ENCODE measurements around the gene BCL2L15.

The BCL2L15 gene

DNA sequence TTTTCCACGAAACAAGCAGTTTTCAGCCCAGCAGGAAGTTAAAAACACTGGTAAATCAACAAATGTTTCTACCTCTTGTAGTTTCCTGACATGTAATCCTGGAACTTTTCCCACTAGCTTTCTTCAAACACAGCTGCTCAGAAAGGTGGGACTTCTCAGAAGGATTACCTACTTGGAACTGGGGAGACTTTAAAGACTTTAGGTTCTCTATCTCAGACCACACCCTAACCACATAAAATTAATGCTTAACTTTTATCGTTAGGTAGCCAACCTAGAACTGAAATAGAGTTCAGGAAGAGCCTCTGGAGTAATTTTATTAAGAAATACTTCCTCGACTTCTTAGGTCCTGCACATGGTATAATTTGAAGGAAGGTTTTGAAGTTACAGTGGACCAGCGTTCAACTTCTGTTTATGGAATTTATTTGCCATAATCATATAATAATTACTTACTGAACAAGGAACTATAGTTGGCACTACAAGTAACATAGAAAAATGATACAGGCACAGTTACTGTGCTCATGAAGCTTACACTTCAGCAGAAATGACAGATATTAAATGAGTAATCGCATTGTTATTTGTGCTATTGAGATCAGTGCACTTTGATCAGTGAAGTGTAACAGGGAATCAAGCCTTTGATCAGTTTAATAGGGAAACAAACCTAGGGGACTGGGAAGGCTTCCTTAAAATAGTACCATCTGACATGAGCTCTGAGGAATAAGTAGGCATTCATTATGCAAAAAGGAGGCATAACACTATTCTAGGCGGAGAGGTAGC, at the start of gene BCL2L15:
BCL2L15 (minus strand) TSS at position 180 of the 774 bp plus-strand sequence. CDS start 206 bp downstream, outside the sequence.
- DNase-seq, result no peak

DNA sequence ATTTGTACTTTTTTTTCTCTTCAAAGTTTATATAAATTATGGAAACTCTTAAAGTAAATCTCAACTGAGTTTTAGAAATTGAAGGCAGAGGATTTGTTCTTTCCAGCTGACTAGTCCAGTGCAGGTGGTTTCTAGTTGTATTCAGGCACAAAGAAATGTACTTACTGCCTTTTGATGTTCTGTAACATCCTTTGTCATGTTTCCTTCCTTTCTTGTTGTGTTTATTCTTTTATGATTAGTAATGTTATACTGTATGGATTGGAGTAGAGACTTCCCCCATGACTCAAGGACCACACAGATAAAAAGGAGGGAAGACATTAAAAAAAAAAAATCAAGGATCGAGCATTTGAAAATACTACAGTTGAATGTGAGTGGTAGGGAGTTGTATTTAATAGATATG, 49.8 kb upstream of the BCL2L15 start:
- no peak for DNase-seq

DNA sequence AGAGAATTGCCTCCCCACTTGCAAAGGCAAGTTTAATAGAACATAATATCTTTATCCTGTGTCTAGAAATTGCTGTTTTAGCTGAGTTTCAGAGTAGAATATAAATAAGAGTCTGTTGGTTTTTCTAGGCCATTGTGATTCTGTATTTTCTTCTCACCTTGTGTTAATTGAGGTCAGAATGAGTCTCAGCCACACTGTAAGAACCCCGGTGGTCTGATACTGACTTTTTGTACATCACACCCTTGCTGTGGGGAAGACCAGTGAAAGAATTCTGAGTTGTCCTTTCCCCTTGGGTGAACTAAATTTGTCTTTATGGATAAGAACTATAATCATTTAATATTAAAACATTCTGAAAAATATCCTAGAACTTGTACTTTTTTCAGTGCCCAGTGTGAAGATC, 48.6 kb upstream of the BCL2L15 start:
- DNase-seq, result no peak

DNA sequence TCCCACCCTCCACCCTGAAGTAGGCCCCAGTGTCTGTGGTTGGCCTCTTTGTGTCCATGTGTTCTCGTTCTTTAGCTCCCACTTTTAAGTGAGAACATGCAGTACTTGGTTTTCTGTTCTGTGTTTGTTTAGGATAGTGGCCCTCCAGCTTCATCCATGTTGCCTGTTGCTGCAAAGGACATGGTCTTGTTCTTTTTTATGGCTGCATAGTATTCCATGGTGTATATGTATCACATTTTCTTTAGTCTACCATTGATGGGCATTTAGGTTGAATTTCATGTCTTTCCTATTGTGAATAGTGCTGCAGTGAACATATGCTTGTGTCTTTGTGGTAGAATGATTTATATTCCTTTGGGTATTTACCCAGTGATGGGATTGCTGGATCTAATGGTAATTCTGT, 47.8 kb upstream of the BCL2L15 start:
- no peak for DNase-seq

DNA sequence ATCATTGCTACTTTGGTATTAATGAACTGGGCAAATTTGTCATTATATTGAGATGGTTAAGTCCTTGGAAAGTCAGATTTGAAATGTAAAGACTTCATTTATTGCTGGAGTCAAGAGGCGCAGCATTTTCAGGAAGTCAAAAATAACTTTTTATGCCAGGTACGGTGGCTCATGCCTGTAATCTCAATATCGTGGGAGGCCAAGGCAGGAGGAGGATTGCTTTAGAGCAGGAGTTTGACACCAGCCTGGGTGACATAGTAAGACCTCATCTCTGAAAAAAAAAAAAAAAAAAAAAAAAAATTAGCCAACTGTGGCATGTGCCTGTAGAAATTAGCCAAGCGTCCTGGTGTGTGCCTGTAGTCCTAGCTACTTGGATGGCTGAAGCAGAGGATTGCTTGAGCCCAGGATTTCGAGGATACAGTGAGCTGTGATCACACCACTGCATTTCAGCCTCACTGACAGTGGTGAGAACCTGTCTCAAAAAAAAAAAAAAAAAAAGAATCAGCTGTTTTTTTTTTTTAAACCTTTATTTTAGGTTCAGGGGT, 47.2 kb upstream of the BCL2L15 start:
- no peak for DNase-seq

DNA sequence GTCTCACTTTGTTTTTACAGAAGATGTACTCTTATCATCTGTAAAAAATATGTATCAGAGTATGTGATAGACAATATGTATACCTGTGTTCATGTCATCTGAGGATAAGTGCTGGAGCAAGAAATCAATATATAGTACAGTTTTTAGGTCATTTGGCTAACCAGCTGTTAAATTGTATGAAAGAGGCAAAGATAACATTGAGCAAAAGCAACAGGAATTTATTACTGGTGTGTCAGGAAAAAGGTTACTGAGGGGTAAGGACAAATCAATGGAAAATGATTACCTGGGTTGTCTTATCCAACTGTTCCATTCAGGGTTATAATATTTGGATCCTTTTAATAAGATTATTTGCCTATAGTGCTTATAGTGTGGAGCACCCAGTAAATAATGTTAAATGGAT, 46.6 kb upstream of the BCL2L15 start:
- no peak for DNase-seq

DNA sequence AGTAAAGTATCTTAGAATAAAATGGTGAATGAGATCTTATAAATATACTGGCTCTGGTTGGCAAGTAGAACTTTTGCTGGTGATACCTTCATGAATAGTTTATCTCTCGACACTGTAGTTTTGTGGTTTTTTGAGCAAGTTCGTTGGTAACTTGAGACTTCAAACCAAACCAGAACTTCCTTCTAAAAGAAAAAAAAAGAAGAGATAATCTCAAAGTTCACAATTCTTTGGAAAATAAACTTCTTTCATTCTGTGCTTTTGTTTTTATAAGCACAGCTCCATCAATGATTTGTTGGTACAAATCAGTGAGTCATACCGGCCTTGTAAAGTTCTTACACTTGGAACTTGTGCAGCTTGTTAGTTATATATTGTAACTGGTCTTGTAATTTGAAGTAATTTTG, 44.1 kb upstream of the BCL2L15 start:
- no peak for DNase-seq

DNA sequence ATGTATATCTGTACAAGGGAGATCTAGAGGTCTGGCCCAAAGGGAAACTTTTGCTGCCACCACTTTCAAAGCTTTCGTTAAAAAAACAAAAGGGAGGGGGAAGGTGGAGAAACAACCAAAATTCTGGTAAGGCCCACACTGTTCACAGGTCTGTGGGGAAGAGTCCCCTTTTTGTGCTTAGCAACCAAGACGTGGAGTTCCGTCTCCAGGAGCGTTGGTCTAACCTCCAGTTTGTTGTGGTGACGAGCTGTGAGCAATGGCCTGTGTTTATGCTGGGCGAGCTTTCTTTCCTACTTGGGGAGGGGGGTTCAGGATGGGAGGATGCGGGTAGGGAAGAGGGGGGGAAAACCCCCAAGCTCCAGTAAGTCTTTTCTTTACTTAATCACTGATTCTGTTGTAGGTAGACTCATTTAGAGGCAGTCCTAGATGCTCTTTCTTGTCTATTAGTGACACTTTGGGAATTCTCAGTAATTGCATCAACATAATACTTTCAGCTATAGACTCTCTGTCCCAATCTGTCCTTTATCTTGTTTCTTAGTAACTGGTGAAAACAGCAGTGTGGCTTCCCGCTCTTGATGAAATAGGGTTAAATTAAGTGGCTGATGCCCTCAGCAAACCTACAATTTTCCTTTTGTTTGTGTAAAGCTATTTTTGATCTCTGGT, 43.2 kb upstream of the BCL2L15 start:
- DNase-seq, result peak; percentile 69

DNA sequence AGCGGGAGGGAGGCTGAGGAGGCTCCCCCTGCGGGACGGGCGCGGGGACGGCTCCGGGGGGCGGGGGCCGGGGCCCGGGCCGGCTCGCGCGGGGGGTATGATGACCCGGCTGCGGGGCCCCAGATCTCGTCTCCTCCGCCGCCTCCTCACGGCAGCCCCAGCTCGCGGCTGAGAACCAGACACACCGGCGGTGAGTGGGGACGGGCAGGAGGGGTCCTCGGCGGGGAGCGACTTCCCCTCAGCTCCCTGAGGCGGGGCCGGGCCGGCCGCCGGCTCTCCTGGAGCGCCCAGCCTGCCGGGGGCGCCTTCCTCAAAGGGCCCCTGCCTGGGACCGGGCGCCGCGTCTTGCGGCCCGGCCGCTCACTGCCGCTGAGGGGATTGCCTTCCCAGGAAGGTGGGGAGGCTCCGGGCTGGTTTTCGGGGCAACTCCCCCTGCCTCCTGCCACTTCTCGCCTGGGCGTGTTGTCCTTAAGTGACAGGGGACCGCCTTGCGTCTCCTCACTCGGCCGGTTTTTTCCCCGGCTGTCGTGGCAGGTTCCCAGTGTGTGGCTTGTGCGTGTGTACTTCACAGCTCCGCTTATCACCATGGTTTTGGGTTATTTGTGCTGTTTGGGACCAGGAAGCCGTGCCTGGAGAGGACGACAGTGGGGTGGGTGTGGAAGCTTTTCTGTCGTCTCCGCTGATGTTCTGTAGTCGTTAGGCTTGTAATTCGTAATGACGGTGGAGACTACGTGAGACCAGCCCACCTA, 42.5 kb upstream of the BCL2L15 start:
- peak; percentile 71 for DNase-seq

DNA sequence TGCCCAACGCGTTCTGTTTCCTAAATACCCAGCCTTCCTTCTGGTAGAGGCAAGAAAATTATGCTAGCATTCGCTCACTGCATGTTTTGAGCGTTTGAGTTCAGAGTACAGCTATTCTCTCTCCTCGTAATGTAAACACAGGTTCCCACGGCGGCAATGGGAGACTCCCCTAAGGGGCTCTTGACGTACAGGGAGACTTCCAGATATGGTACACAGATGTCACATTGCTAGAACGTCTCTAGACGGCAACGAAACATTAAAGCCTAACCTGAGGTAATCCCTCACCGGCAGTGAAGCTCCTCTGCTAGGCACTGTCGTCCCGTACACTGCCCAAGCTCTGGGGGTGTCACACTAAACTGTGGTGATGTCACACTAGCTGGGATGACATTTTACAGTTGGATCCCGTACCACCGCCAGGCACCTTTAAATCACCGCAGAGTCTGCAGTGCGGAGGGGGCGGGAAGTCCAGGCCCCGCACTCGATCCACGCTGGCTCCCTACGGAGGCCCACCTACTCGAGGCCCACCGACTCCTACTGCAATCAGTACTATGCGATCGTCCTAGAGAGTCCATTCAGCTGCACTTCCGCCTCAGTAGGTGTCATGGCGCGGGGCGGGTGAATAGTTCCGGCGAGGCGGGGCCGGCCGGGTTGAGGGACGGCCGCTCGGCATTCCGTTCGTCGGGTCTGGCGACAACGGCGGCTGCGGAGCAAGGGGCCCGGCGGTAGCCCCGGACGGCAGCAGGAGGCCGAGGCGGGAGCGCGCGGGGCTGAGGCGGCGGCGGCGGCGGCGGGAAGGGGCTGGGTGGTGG, 41.8 kb upstream of the BCL2L15 start, which contains the start of gene HIPK1:
HIPK1 (plus strand) TSS at position 384 of the 809 bp plus-strand sequence.
- peak; percentile 96 for DNase-seq

DNA sequence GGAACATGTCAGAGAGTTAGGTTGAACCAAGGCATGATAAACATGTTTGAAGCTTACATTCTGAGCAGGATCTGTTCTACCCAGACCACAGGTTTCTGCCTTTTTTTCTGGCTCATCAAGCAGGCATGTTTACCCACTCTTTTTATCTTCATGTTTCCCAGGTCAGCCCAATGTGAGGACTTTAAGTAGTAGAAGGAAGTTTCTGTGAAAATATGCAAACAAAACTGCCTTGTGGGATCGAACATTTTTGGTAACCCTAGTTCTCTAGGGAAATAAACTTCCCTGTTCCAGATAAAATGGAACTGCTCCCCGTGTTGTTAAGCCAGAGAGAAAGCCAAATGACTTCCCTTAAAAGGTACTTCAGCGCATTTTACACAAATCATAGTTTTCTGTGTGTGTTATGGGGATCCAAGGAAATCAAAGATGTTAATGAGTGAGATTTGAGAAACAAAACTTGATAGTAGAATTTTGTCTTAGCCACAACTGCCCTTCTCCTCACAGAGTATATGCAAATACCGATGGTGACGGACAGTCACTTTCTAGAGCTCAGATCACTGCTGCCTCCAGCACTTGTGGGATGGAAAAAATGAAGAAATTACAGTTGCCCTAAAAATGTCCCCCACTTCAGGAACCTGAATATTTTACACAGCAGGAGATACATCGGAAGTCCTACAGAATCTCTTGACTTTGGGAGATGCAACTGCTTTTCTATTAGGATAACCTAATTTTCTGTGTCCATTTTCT, 41.0 kb upstream of the BCL2L15 start:
- DNase-seq, result no peak

DNA sequence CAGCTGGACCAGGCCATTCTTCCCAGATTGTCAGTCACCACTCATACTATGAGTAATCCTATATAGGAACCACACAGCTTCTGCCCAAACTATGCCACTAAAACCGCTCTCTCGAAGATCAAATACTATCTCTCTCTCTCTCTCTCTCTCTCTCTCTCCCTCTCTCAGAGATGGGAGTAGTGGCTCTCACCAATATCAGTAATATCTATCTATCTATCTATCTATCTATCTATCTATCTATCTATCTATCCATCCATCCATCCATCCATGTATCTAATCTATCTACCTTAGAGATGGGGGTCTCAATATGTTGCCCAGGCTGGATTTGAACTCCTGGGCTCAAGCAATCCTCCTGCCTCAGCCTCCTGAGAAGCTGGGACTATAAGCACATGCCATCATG, 37.1 kb upstream of the BCL2L15 start:
- no peak for DNase-seq

DNA sequence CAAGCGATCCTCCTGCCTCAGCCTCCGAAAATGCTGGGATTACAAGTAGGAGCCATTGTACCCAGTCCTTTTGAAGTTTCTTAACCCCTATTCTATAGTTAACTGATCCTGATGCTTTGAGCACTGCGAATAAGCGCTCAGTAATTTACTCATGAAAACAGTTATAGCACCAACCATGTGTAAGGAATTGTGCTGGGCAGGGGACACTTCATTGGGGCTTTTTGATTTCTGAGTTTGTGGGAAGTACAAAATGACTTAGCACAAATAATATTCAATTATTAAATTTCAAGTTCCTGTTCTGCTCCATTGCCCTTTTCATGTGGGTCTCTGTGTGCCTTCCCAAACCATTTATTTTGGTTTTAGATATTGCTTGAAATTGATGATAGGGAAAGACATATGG, 35.6 kb upstream of the BCL2L15 start:
- DNase-seq, result no peak

DNA sequence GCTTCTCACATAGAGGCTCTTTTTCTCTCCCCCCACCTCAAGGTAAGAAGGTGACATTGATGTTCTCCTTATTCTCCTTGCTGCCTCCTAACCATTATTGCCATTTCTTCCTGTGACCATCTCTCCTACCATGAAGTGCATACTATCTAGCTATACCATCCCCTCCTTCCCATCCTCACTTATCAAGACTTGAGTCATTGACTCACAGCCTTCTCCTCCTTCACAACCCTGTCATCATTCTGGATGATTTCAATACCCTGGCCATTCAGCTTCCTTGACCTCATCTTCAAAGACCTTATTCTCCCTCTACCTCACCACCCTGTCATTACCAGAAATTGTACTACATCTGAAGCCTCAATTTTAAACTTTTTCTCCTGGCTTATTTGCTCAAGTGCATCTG, 30.9 kb upstream of the BCL2L15 start:
- DNase-seq, result no peak

DNA sequence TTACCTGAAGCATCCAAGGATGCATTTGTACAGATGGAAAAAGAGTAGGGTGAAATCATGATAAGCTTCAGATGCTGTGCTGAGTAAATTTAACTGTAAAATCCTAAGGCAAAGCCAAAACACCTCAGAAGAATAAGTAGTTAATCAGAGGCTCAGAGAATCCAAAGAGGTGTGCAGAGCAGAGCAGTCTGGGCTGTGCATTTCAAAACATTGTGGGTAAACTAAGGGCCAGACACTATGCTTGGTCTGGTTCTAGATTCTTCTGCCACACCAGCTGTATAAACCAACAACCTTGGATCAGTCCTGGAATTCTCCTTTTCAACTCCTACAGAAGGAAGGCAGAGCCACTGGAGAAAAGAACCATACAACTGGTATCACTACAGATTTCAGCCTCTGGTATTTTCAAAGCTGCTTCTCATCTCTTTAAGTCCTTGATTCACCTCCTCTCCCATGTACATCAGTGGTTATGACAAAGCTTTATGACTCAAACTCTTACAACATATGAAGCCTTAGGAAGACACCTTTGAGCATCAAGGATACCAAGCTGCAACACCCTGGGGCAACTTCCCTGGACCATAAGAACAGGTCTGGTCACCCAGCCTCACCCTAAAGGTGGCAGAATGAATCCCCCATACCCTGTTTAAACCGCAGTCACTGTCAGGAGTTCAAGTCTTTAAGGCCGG, 30.2 kb upstream of the BCL2L15 start:
- no peak for DNase-seq

DNA sequence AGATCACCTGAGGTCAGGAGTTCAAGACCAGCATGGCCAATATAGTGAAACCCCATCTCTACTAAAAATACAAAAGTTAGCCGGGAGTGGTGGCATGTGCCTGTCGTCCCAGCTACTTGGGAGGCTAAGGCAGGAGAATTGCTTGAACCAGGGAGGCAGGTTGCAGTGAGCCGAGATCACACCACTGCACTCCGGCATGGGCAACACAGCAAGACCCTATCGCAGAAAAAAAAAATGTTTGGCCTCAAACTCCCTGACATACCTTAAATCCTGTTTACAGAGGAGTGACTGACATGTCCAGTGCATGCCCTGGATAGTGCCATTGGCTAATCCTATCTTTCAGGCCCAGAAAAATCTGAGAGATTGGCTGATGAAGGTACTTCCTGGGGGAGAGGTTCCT, 29.6 kb upstream of the BCL2L15 start:
- no peak for DNase-seq

DNA sequence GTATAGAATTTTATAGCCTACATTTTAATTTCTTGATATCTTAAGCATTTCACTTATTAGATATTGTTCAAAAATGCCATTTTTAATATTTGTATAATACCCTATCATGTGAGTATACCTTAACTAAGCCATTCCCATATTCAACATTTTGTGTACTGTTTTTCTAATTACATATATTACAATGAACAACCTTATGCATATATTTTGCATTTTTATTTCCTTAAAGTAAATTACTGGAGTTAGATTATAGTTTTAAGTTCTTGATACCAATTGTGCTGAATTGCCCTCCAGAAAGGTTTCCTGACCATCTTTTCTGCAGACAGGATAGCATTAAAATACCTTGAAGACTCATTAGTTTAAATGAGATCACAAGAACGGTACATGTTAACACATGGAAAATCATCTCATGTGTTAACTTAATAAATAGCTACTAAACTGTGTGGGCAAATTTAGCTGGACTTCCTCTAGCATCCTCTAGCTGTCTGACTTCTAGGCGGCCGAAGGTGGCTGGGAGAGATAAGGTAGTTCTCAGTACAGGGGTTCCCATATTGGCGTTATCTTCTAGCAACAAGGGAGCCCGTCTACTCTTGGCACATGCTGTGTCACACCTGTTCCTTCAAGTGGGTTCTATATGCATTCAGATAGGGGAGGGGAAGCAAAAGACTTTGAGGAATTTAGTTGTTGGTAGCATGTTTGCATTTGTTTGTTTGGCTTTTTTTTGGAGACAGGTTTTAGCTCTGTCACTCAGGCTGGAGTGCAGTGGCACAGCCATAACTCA, 26.7 kb upstream of the BCL2L15 start:
- no peak for DNase-seq

DNA sequence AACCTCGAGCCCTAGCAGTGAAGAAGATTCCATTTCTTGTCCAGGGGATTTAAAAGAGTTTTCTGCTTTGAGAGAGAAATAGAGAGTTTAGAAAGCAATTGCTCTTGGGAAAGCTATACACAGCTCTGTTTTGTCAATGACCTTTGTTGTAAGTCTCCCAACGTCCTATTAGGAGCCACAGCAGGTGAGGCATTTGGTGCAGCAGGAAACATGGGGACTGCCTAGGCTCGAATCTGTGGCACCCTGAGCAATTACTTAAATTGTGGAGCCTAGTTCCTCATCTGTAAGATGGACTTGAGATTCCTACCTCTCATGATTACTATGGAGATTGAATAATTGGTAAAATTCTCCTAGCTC, 25.9 kb upstream of the BCL2L15 start:
- no peak for DNase-seq

DNA sequence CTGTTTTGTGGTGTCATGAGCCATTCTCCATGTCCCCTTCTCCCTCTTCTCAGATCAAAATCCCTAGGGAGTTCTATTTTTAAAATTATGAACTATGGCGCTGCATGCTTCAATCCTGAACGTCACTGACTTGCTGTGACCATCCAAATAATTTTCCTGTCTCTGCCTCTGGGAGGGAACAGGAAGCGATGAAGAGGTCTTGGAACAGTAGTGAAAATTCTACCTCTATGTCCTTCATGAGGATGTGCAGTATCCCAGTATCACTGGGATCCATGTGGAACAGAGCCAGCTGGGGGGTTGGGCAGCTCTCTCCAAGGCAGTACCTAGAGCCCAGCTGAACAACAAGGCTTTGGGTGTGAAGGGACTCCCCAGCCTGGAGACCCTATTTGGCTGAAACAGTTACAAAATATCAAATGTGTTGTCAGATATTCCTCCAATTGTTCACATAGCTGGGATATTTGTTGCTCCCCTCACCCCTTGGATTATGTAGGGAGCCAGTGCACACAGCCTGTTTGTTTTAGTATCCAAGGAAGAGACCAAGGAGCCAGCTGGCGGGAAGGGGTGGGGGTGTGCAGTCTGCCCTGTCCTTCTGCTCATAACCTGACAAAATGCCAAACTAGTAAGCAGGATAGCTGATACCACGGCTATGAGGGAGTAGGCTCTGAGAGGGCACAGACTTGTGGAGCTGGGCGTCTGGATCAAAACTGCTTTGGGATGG, 25.4 kb upstream of the BCL2L15 start:
- DNase-seq, result no peak

DNA sequence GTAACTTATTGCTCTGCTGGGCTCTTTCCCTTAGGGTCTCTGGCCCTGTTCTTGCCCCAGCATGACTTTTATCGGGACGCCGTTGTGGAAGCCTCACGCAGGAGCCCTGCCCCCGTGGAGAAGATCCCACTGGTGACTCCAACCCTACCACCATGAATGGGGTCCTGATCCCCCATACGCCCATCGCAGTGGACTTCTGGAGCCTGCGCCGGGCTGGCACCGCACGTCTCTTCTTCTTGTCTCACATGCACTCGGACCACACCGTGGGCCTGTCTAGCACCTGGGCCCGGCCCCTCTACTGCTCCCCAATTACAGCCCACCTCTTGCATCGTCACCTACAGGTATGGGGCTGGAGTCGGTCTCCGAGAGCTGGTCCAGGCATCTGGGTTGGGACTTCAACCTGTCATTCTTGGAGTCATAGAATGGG, 18.1 kb upstream of the BCL2L15 start:
- peak; percentile 76 for DNase-seq

Data from islet precursor cell (in vitro differentiated cells).